ENCODE measurements around the gene FAM229A.

GRCh38 chr1:32350785-32351398, 11.4 kb downstream of the FAM229A start:
- TF ChIP-seq POLR2AphosphoS5 (IDR thresholded peaks at IDR 0.05; ENCODE audit: low read depth, low read length) (no peak), TAF1 (IDR thresholded peaks at IDR 0.05; ENCODE audit: borderline replicate concordance, low read depth, low read length) (no peak), POLR2A (IDR thresholded peaks at IDR 0.05; ENCODE audit: low read depth, low read length) (no peak)

All from GM12892 (cell line).